Measurements from ENCODE around the gene TNS3. TPM values are rescaled to one million over a fixed set of nuclear protein-coding genes. Genes with fewer than 3 reads are reported as not detected.

The TNS3 gene
- total and polyA plus RNA-seq, 10 of the 15 experiments (the other 5 are each of a cell fraction or from before 2014, with no cell fraction given) = 0.27 to 2.7 (median 0.79) TPM

DNA sequence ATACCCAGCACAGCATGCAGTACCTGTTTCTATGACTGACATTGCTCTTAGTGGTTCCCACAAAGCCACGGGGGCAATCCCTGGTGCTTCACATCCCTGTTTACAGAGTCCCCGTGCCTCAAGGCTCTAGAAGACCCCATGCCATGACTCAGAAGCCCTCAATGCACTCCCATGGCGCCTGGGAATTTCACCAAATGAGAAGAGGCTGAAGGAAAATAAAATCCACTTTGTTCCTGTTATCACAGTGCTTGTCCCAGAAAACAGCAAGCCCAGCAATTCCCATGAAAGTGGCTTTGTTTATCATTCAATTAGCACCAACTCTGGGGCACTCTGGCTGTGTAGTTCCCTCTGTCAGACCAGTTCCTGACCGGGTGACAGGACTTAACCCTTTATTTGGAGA, 268.3 kb downstream of the TNS3 start:
- RAD21 ChIA-PET (ENCODE audit: unreplicated experiment) = no interaction called here
- Histone ChIP-seq H2AFZ (ENCODE audit: control insufficient read depth, low read depth, low read length) (no peak overlapping the region), H3K27me3 (replicated peaks in 1 of 2; ENCODE audit: control insufficient read depth in 2 of 2, insufficient read depth in 2 of 2, low read length in 1 of 2) (no peaks in the 10 kb centered on the region), H3K9ac (ENCODE audit: control insufficient read depth, insufficient read depth, low read length) (no peak overlapping the region), H4K20me1 (ENCODE audit: control insufficient read depth, insufficient read depth) (no peaks in the 10 kb centered on the region), H3K4me3 (no peak overlapping the region), H3K79me2 (ENCODE audit: control insufficient read depth, insufficient read depth, low read length) (no peaks in the 10 kb centered on the region), H3K4me1 (ENCODE audit: control insufficient read depth, insufficient read depth, low read length) (peaks cover 5% of the 10 kb centered on the region), H3K36me3 (ENCODE audit: control insufficient read depth in 2 of 2, insufficient read depth in 2 of 2, low read length in 1 of 2) (no peaks in the 10 kb centered on the region), H3K9me3 (replicated peaks; ENCODE audit: control insufficient read depth, insufficient read depth, low read length) (no peaks in the 10 kb centered on the region; the same call in 1 of the 3 replicates), H3K4me2 (ENCODE audit: control insufficient read depth, insufficient read depth) (no peak overlapping the region), H3K27ac (ENCODE audit: control insufficient read depth, insufficient read depth) (no peak overlapping the region)
- 0% methylated on average over 4 of the region's 4 CpGs for WGBS (ENCODE audit: insufficient coverage, insufficient replicate concordance, low lambda C conversion rate, missing lambda C conversion rate)
- DNase-seq (ENCODE audit: low read depth, low spot score) = no peak
- POLR2A ChIA-PET = no interaction called here
- no peak for FAIRE-seq
- no TSS peak for BruUV-seq (replicated peaks)
- intact Hi-C loops (cut with micrococcal nuclease; ENCODE audit: unreplicated experiment) (no loop called here), in situ Hi-C loops (cut with MboI) (no loop called here)
- CTCF ChIA-PET = no interaction called here
- no peak for TF ChIP-seq NFXL1 (IDR thresholded peaks at IDR 0.05; ENCODE audit: borderline replicate concordance)
- TF ChIP-seq RFX5 (IDR thresholded peaks at IDR 0.05; ENCODE audit: low read depth, low read length) = no peak
- TF ChIP-seq, protein P1, sequence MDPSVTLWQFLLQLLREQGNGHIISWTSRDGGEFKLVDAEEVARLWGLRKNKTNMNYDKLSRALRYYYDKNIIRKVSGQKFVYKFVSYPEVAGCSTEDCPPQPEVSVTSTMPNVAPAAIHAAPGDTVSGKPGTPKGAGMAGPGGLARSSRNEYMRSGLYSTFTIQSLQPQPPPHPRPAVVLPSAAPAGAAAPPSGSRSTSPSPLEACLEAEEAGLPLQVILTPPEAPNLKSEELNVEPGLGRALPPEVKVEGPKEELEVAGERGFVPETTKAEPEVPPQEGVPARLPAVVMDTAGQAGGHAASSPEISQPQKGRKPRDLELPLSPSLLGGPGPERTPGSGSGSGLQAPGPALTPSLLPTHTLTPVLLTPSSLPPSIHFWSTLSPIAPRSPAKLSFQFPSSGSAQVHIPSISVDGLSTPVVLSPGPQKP (IDR thresholded peaks at IDR 0.05; ENCODE audit: low read depth, low read length) = no peak
- no peak for TF ChIP-seq CREM (IDR thresholded peaks at IDR 0.05; ENCODE audit: low read depth)
- SMC1A ChIA-PET (ENCODE audit: uncharacterized antibody, unreplicated experiment) = no interaction called here
- ATAC-seq = no peak

DNA sequence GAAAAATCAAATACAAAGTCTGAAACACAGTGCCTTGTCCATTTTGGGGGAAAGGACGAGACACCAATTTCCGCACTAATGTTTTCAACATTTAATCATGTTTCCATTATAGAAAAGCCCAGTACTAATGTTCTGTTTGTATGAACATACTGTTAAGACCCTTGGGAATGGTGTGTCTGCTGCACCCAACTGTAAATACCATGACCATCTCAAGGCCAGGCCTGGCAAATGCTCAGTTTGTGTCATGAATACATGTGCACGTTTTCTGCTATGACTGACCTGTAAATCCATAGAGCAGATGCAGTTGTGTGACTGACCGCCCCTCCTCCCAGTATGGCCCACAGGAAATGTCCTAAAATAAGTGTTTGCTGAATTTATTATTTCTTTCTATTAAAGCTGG, 270.0 kb downstream of the TNS3 start:
- Histone ChIP-seq H3K4me2 (ENCODE audit: control insufficient read depth, insufficient read depth) (no peak overlapping the region), H3K27ac (ENCODE audit: control insufficient read depth, insufficient read depth) (no peak overlapping the region), H3K27me3 (replicated peaks in 1 of 2; ENCODE audit: control insufficient read depth in 2 of 2, insufficient read depth in 2 of 2, low read length in 1 of 2) (no peaks in the 10 kb centered on the region), H4K20me1 (ENCODE audit: control insufficient read depth, insufficient read depth) (no peaks in the 10 kb centered on the region), H2AFZ (ENCODE audit: control insufficient read depth, low read depth, low read length) (no peak overlapping the region), H3K4me1 (ENCODE audit: control insufficient read depth, insufficient read depth, low read length) (no peaks in the 10 kb centered on the region), H3K79me2 (ENCODE audit: control insufficient read depth, insufficient read depth, low read length) (no peaks in the 10 kb centered on the region), H3K36me3 (ENCODE audit: control insufficient read depth in 2 of 2, insufficient read depth in 2 of 2, low read length in 1 of 2) (no peaks in the 10 kb centered on the region), H3K9me3 (replicated peaks; ENCODE audit: control insufficient read depth, insufficient read depth, low read length) (no peaks in the 10 kb centered on the region; the same call in 2 of the 3 replicates), H3K9ac (ENCODE audit: control insufficient read depth, insufficient read depth, low read length) (no peak overlapping the region), H3K4me3 (no peak overlapping the region)
- ATAC-seq (no peak), FAIRE-seq (no peak), DNase-seq (ENCODE audit: low read depth, low spot score) (no peak)
- POLR2A ChIA-PET = no interaction called here
- in situ Hi-C loops (cut with MboI) = no loop called here
- RAD21 ChIA-PET (ENCODE audit: unreplicated experiment) = no interaction called here
- CTCF ChIA-PET = no interaction called here
- WGBS (ENCODE audit: insufficient coverage, insufficient replicate concordance, low lambda C conversion rate, missing lambda C conversion rate) = 43% methylated on average over 4 of the region's 4 CpGs
- no TSS peak for BruUV-seq (replicated peaks)
- intact Hi-C loops (cut with micrococcal nuclease; ENCODE audit: unreplicated experiment) = no loop called here
- SMC1A ChIA-PET (ENCODE audit: uncharacterized antibody, unreplicated experiment) = no interaction called here
- TF ChIP-seq, protein P2, sequence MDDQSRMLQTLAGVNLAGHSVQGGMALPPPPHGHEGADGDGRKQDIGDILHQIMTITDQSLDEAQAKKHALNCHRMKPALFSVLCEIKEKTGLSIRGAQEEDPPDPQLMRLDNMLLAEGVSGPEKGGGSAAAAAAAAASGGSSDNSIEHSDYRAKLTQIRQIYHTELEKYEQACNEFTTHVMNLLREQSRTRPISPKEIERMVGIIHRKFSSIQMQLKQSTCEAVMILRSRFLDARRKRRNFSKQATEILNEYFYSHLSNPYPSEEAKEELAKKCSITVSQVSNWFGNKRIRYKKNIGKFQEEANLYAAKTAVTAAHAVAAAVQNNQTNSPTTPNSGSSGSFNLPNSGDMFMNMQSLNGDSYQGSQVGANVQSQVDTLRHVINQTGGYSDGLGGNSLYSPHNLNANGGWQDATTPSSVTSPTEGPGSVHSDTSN (IDR thresholded peaks at IDR 0.05; ENCODE audit: insufficient replicate concordance, low read depth, low read length) = no peak
- no peak for TF ChIP-seq EZH2 (IDR thresholded peaks at IDR 0.05; ENCODE audit: borderline replicate concordance, control insufficient read depth, low read depth, low read length)
- TF ChIP-seq, protein P3, sequence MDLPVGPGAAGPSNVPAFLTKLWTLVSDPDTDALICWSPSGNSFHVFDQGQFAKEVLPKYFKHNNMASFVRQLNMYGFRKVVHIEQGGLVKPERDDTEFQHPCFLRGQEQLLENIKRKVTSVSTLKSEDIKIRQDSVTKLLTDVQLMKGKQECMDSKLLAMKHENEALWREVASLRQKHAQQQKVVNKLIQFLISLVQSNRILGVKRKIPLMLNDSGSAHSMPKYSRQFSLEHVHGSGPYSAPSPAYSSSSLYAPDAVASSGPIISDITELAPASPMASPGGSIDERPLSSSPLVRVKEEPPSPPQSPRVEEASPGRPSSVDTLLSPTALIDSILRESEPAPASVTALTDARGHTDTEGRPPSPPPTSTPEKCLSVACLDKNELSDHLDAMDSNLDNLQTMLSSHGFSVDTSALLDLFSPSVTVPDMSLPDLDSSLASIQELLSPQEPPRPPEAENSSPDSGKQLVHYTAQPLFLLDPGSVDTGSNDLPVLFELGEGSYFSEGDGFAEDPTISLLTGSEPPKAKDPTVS (IDR thresholded peaks at IDR 0.05; ENCODE audit: low read depth, low read length) = no peak
- TF ChIP-seq BRCA1 (IDR thresholded peaks at IDR 0.05; ENCODE audit: low read depth, low read length) = no peak

All from GM12878 (cell line).